Gastroesophageal sphincter (tissue), 4 donors: ENCODE data around the gene AURKA. TPM values are rescaled to one million over a fixed set of nuclear protein-coding genes. Genes with fewer than 3 reads are reported as not detected.

ENCODE experiments used
- ATAC-seq: fragments of 150-250 bp; one replicate; pipeline ENCODE4 v1.9.1; 2016; ENCODE audit warnings: mild to moderate bottlenecking, moderate library complexity
- H3K27ac ChIP-seq, 4 donors: fragments of 200-600 bp; sonication (generic) in 3 of 4; 1 replicate in 3 of 4; 2 replicates in 1 of 4; pipeline ENCODE4 v1.5.1; 2016 to 2019
- H3K27me3 ChIP-seq: fragments of 200-600 bp; sonication (generic); one replicate; pipeline ENCODE4 v1.5.1; 2019
- H3K36me3 ChIP-seq, 2 donors: fragments of 200-600 bp; sonication (generic); one replicate each; pipeline ENCODE4 v1.5.1; 2019; ENCODE audit warnings: control low read depth in 1 of 2
- H3K4me1 ChIP-seq, 3 donors: fragments of 200-600 bp; sonication (generic); 1 replicate in 2 of 3; 2 replicates in 1 of 3; pipeline ENCODE4 v1.5.1; 2016 to 2019; ENCODE audit warnings: control low read depth in 2 of 3
- H3K4me3 ChIP-seq, 2 donors: fragments of 200-600 bp; sonication (generic); one replicate each; pipeline ENCODE4 v1.5.1; 2019; ENCODE audit warnings: mild to moderate bottlenecking in 1 of 2, moderate library complexity in 1 of 2
- H3K9me3 ChIP-seq, 3 donors: fragments of 200-600 bp; sonication (generic); one replicate each; pipeline ENCODE4 v1.5.1; 2017 to 2019; ENCODE audit warnings: control low read depth in 2 of 3
- CTCF ChIP-seq, 4 experiments: fragments of 200-600 bp in 2 of 4; fragments of 450-650 bp in 2 of 4; sonication (generic) in 1 of 4; IDR thresholded peaks; one replicate each; pipeline ENCODE4 v1.5.1; 2017 to 2019; ENCODE audit warnings: antibody characterized with exemption in 4 of 4, mild to moderate bottlenecking in 2 of 4, moderate library complexity in 2 of 4
- EP300 ChIP-seq: sonication (generic); formaldehyde crosslinking; IDR thresholded peaks from one replicate; pipeline ENCODE4 v1.6.1; 2017; ENCODE audit warnings: antibody characterized with exemption, mild to moderate bottlenecking
- POLR2A ChIP-seq, 2 donors: fragments of 450-650 bp; IDR thresholded peaks; one replicate each; pipeline ENCODE4 v1.6.1; 2017; ENCODE audit warnings: antibody characterized with exemption in 2 of 2, mild to moderate bottlenecking in 2 of 2, moderate library complexity in 1 of 2
- POLR2AphosphoS5 ChIP-seq: sonication (generic); formaldehyde crosslinking; IDR thresholded peaks from one replicate; pipeline ENCODE4 v1.6.1; 2017; ENCODE audit warnings: antibody characterized with exemption
- WGBS, 2 donors: methylation state at CpG; one replicate each; pipeline ENCODE4 v1.1.5; 2018; ENCODE audit warnings: low coverage in 1 of 2; 5-methylcytosine and 5-hydroxymethylcytosine counted together
- total RNA-seq, 4 donors: library from RNA; depleted of rRNA; stranded (reverse); fragments of >200 nt; gene quantifications; one replicate each; pipeline ENCODE4 v1.1.0, GENCODE V29; 2016

Gene AURKA
- total RNA-seq, 4 donors from 2014 or later: 0.54 to 2.5 (median 1.6) TPM

DNA sequence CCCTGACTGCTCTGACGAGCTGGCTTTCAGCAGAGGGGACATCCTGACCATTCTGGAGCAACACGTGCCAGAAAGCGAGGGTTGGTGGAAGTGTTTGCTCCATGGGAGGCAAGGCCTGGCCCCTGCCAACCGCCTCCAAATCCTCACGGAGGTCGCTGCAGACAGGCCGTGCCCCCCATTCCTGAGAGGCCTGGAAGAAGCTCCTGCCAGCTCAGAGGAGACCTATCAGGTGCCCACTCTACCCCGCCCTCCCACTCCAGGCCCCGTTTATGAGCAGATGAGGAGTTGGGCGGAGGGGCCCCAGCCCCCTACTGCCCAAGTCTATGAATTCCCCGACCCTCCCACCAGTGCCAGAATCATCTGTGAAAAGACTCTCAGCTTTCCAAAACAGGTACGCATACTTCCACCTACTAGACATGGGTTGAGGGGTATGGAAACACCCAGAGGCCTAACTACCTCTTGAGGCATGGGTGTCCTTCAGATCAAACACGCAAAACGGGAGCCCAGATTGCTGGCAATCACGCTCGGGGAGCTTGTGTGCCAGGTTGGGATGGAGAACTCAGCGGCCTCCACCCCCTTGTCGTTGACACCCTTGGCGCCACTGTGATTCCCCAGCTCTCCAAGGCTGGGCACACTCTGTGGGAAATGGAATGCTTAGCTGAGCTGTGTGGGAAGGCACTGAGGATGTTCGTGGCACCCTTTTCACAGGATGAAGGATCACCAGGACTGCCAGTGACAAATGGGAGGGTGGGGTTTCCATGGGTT, 45.4 kb upstream of the AURKA start:
- Histone ChIP-seq H3K9me3 (no peaks in the 10 kb centered on the region), H3K36me3 (no peaks in the 10 kb centered on the region), H3K27me3 (no peaks in the 10 kb centered on the region), H3K4me1 (peaks cover 0 to 39% (median 19%) of the 10 kb centered on the region in 3 donors), H3K4me3 (no peak overlapping the region), H3K27ac (peak overlapping the region in 2 of 4 donors; percentile 66 to 68)
- no peak for ATAC-seq
- TF ChIP-seq POLR2AphosphoS5 (no peak), POLR2A (IDR thresholded peaks at IDR 0.05) (no peak), EP300 (no peak), CTCF (IDR thresholded peaks at IDR 0.05) (no peak)
- WGBS, 2 donors: 67 to 94% methylated on average over 3 to 10 of the region's 20 CpGs

GRCh38 chr20:56433880-56434255, 41.9 kb upstream of the AURKA start:
- 0 to 10% methylated on average over 2 to 6 of the region's 6 CpGs for WGBS, 2 donors
- TF ChIP-seq POLR2AphosphoS5 (no peak), EP300 (no peak), POLR2A (IDR thresholded peaks at IDR 0.05) (no peak), CTCF (IDR thresholded peaks at IDR 0.05) (no peak)
- Histone ChIP-seq H3K36me3 (no peaks in the 10 kb centered on the region), H3K4me1 (peaks cover 0 to 42% (median 21%) of the 10 kb centered on the region in 3 donors), H3K27me3 (no peaks in the 10 kb centered on the region), H3K9me3 (no peaks in the 10 kb centered on the region), H3K27ac (peak overlapping the region in 3 of 4 donors; percentile 24 to 78 (median 69)), H3K4me3 (no peak overlapping the region)
- ATAC-seq: peak; percentile 70

DNA sequence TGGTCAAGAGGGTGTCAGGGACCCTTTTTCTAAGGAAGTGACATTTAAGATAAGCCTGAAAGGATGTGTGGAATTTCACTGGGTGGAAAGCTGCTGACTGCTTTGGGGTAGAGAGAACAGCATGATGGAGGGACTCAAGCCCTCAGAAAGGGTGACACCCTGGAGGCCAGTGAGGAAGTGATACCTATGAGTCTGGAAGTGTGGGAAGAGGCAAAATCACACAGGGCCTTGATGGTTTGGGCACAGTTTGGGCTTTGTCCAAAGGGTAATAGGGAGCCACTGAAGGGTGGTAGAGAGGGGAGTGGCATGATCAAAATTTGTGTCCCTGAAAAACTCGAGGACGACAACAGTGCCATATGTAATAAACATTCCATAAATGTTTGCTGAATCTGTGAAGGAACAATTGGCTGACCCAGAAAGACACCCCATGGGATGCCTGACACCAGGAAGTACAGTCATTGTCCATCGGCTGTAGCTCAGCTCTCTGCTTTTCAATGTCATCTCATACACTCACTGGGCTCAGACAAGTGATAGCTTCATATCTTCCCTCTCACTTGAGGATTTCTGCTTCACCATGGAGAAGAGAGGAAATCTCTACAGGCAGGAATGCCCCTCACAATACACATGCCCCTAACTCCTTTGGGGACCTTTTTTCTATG, 41.3 kb upstream of the AURKA start:
- 31 to 70% methylated on average over 3 of the region's 3 CpGs for WGBS, 2 donors
- ATAC-seq: no peak
- Histone ChIP-seq H3K9me3 (no peaks in the 10 kb centered on the region), H3K4me1 (peaks cover 0 to 43% (median 24%) of the 10 kb centered on the region in 3 donors), H3K27me3 (no peaks in the 10 kb centered on the region), H3K27ac (peak overlapping the region in 3 of 4 donors; percentile 24 to 78 (median 69)), H3K36me3 (no peaks in the 10 kb centered on the region), H3K4me3 (no peak overlapping the region)
- no peak for TF ChIP-seq CTCF (IDR thresholded peaks at IDR 0.05)
- TF ChIP-seq POLR2AphosphoS5: no peak
- no peak for TF ChIP-seq POLR2A (IDR thresholded peaks at IDR 0.05)
- TF ChIP-seq EP300: no peak

GRCh38 chr20:56431471-56431870, 39.5 kb upstream of the AURKA start:
- TF ChIP-seq CTCF (IDR thresholded peaks at IDR 0.05): no peak
- TF ChIP-seq POLR2A (IDR thresholded peaks at IDR 0.05): no peak
- no peak for TF ChIP-seq POLR2AphosphoS5
- TF ChIP-seq EP300: no peak
- WGBS, 2 donors: 83 to 92% methylated on average over 3 of the region's 3 CpGs
- Histone ChIP-seq H3K4me3 (no peak overlapping the region), H3K27me3 (no peaks in the 10 kb centered on the region), H3K9me3 (no peaks in the 10 kb centered on the region), H3K36me3 (no peaks in the 10 kb centered on the region), H3K27ac (no peak overlapping the region), H3K4me1 (peaks cover 0 to 53% (median 25%) of the 10 kb centered on the region in 3 donors)
- no peak for ATAC-seq
